ENCODE results near the gene JMJD1C. TPM values are rescaled to one million over a fixed set of nuclear protein-coding genes. Genes with fewer than 3 reads are reported as not detected.

JMJD1C gene
- total RNA-seq, 1 experiment from 2014 or later = 66.3 TPM

- no peak for TF ChIP-seq REST (IDR thresholded peaks at IDR 0.05; ENCODE audit: low read depth)
These were observed 268.3 kb downstream of the JMJD1C start (continued) for GRCh38 chr10:63197344-63198092.

GRCh38 chr10:63192826-63193225, 273.0 kb downstream of the JMJD1C start:
- intact Hi-C loops (cut with micrococcal nuclease) = no loop called here
- Histone ChIP-seq H3K27ac (ENCODE audit: low read depth, low read length) (no peak overlapping the region), H3K9me2 (ENCODE audit: insufficient read depth) (no peaks in the 10 kb centered on the region), H4K20me1 (ENCODE audit: insufficient read depth) (no peaks in the 10 kb centered on the region), H3K4me1 (ENCODE audit: control insufficient read depth in 1 of 2, insufficient read depth in 2 of 2, low read length in 2 of 2) (no peaks in the 10 kb centered on the region), H3K4me3 (replicated peaks in 1 of 2; ENCODE audit: low read depth in 1 of 2, low read length in 2 of 2) (no peak overlapping the region), H2AFZ (ENCODE audit: low read depth, low read length, poor library complexity, severe bottlenecking) (no peak overlapping the region), H3K27me3 (ENCODE audit: insufficient read depth, low read length) (no peaks in the 10 kb centered on the region), H3K9ac (ENCODE audit: low read length) (no peak overlapping the region), H3K79me2 (ENCODE audit: insufficient read depth, low read length) (no peaks in the 10 kb centered on the region), H3K36me3 (ENCODE audit: control insufficient read depth in 1 of 2, insufficient read depth in 2 of 2, low read length in 2 of 2) (peaks cover 13 to 40% of the 10 kb centered on the region in 2 experiments), H3K4me2 (ENCODE audit: low read length) (no peak overlapping the region), H3K9me3 (ENCODE audit: control insufficient read depth in 1 of 2, insufficient read depth in 1 of 2, low read depth in 1 of 2, low read length in 2 of 2) (no peaks in the 10 kb centered on the region)
- CTCF ChIA-PET = no interaction called here
- POLR2A ChIA-PET = no interaction called here
- DNase-seq (ENCODE audit: low read depth, low spot score) (no peak), ATAC-seq (no peak)
- RAD21 ChIA-PET (ENCODE audit: low non-redundant PET in 1 of 2, low total read pairs in 2 of 2, uncharacterized antibody in 2 of 2, unreplicated experiment in 2 of 2) = no interaction called here
- no peak for TF ChIP-seq ZFX (IDR thresholded peaks at IDR 0.05)
- TF ChIP-seq ZNF274 (IDR thresholded peaks at IDR 0.05; ENCODE audit: low read depth, low read length) = no peak
- TF ChIP-seq RAD21 (IDR thresholded peaks at IDR 0.05; ENCODE audit: low read depth) = no peak
- TF ChIP-seq ATF3 (IDR thresholded peaks at IDR 0.05) = no peak
- no peak for TF ChIP-seq JUND (IDR thresholded peaks at IDR 0.05)
- no peak for TF ChIP-seq POLR2A (IDR thresholded peaks at IDR 0.05; ENCODE audit: borderline replicate concordance, extremely low read depth, insufficient read depth, insufficient read length)
- TF ChIP-seq CBX3 (IDR thresholded peaks at IDR 0.05; ENCODE audit: low read depth) = no peak
- TF ChIP-seq CEBPB (IDR thresholded peaks at IDR 0.05; ENCODE audit: low read depth) = no peak
- TF ChIP-seq ZBTB33 (IDR thresholded peaks at IDR 0.05; ENCODE audit: extremely low read depth, insufficient replicate concordance, low read length) = no peak
- no peak for TF ChIP-seq SRF (IDR thresholded peaks at IDR 0.05; ENCODE audit: low read depth)
- no peak for TF ChIP-seq MAX (IDR thresholded peaks at IDR 0.05)
- TF ChIP-seq SP1 (IDR thresholded peaks at IDR 0.05; ENCODE audit: low read depth) = no peak
- no peak for TF ChIP-seq SIN3A (IDR thresholded peaks at IDR 0.05; ENCODE audit: low read depth)
- no peak for TF ChIP-seq ELF1 (IDR thresholded peaks at IDR 0.05; ENCODE audit: borderline replicate concordance, low read depth)
- no TSS peak for BruUV-seq (replicated peaks)

Data from HCT116 (cell line).